GM18870 (cell line): Measurements from ENCODE around the gene MID1.

Source experiments
- ATAC-seq: cut with Tn5 transposase; IDR thresholded peaks from one replicate; pipeline ENCODE4 v1.9.1; 2021; ENCODE audit warnings: moderate library complexity; ENCODE audit not compliant: unreplicated experiment

Gene MID1

GRCh38 chrX:10577853-10578252 is 42.5 kb downstream of the MID1 start:
- no peak for ATAC-seq

- no peak for ATAC-seq
These were observed 43.5 kb downstream of the MID1 start for GRCh38 chrX:10576777-10577447.

- no peak for ATAC-seq
These were observed 44.2 kb downstream of the MID1 start for GRCh38 chrX:10576186-10576585.

GRCh38 chrX:10574663-10575062 is 45.7 kb downstream of the MID1 start:
- ATAC-seq, result no peak

GRCh38 chrX:10571260-10571659 is 49.1 kb downstream of the MID1 start:
- ATAC-seq, result no peak

- no peak for ATAC-seq
These were observed 49.8 kb downstream of the MID1 start for GRCh38 chrX:10570601-10571000.

- no peak for ATAC-seq
These were observed 50.4 kb downstream of the MID1 start for GRCh38 chrX:10569946-10570345.

- ATAC-seq, result no peak
These were observed 52.0 kb downstream of the MID1 start for GRCh38 chrX:10568428-10568827.

- no peak for ATAC-seq
These were observed 53.2 kb downstream of the MID1 start for GRCh38 chrX:10567136-10567535.

GRCh38 chrX:10566716-10567097 is 53.7 kb downstream of the MID1 start:
- no peak for ATAC-seq

- ATAC-seq, result no peak
These were observed 55.9 kb downstream of the MID1 start for GRCh38 chrX:10564484-10564883.

- no peak for ATAC-seq
These were observed 63.2 kb downstream of the MID1 start for GRCh38 chrX:10557166-10557565.

- no peak for ATAC-seq
These were observed 64.0 kb downstream of the MID1 start for GRCh38 chrX:10556405-10556804.

- ATAC-seq, result no peak
These were observed 64.5 kb downstream of the MID1 start for GRCh38 chrX:10555846-10556245.

GRCh38 chrX:10554612-10555270 is 65.6 kb downstream of the MID1 start:
- ATAC-seq, result no peak

GRCh38 chrX:10549280-10549679 is 71.1 kb downstream of the MID1 start:
- no peak for ATAC-seq

GRCh38 chrX:10548688-10549087 is 71.7 kb downstream of the MID1 start:
- ATAC-seq, result no peak

- no peak for ATAC-seq
These were observed 74.5 kb downstream of the MID1 start for GRCh38 chrX:10545882-10546281.

- no peak for ATAC-seq
These were observed 77.8 kb downstream of the MID1 start for GRCh38 chrX:10542586-10542985.

- no peak for ATAC-seq
These were observed 81.6 kb downstream of the MID1 start for GRCh38 chrX:10538831-10539230.

- ATAC-seq, result no peak
These were observed 83.1 kb downstream of the MID1 start for GRCh38 chrX:10537308-10537707.

GRCh38 chrX:10536744-10537143 is 83.6 kb downstream of the MID1 start:
- ATAC-seq, result no peak

- ATAC-seq, result no peak
These were observed 85.8 kb downstream of the MID1 start for GRCh38 chrX:10534611-10535010.
